MCF 10A (cell line): Measurements from ENCODE around the gene NDUFV1. TPM values are rescaled to one million over a fixed set of nuclear protein-coding genes. Genes with fewer than 3 reads are reported as not detected.
"Not testable (repeated sequence)": the region's sequence is repeated elsewhere in the genome, so short reads cannot be mapped to it uniquely, and the experiment has no call there.

ENCODE experiments used
- BruUV-seq: library from RNA; stranded (reverse); fragments of 400-500 nt; replicated peaks from 2 replicates; lab custom pipeline; 2021; lab: Mats Ljungman, UMichigan
- CTCF ChIA-PET: fragments of 300-600 bp; sonication (Branson Sonifier 250); formaldehyde crosslinking; extraction: SDS; loops from one replicate; lab custom pipeline; 2021; ENCODE audit warnings: antibody characterized with exemption, inconsistent platforms; lab: Yijun Ruan, JAX
- POLR2A ChIA-PET: fragments of 300-600, 350-650 bp; sonication (Branson Sonifier 250); formaldehyde crosslinking; extraction: SDS; loops from one replicate; lab custom pipeline; 2020; ENCODE audit warnings: antibody characterized with exemption, inconsistent platforms; lab: Yijun Ruan, JAX
- DNase-seq: peaks from one replicate; pipeline ENCODE4 v3.0.0-alpha.2; 2018; ENCODE audit not compliant: unreplicated experiment
- H3K27ac Mint-ChIP-seq: one replicate; pipeline ENCODE4 v1.8.0; 2022; ENCODE audit warnings: mild to moderate bottlenecking, low read depth, mixed read lengths; ENCODE audit not compliant: unreplicated experiment
- H3K27me3 Mint-ChIP-seq: one replicate; pipeline ENCODE4 v1.8.0; 2022; ENCODE audit warnings: mixed read lengths; ENCODE audit not compliant: insufficient read depth, unreplicated experiment
- H3K36me3 Mint-ChIP-seq: one replicate; pipeline ENCODE4 v1.8.0; 2022; ENCODE audit warnings: mild to moderate bottlenecking, moderate library complexity, mixed read lengths; ENCODE audit not compliant: insufficient read depth, unreplicated experiment
- H3K4me1 Mint-ChIP-seq: one replicate; pipeline ENCODE4 v1.8.0; 2022; ENCODE audit warnings: mixed read lengths; ENCODE audit not compliant: insufficient read depth, unreplicated experiment
- H3K4me3 Mint-ChIP-seq: one replicate; pipeline ENCODE4 v1.8.0; 2022; ENCODE audit warnings: mild to moderate bottlenecking, moderate library complexity, mixed read lengths; ENCODE audit not compliant: unreplicated experiment
- H3K9me3 Mint-ChIP-seq: one replicate; pipeline ENCODE4 v1.8.0; 2022; ENCODE audit warnings: mixed read lengths; ENCODE audit not compliant: unreplicated experiment
- CTCF ChIP-seq: fragments of 200-600 bp; IDR thresholded peaks from one replicate; pipeline ENCODE4 v1.8.0; 2022; ENCODE audit warnings: antibody characterized with exemption, mild to moderate bottlenecking; ENCODE audit not compliant: unreplicated experiment
- intact Hi-C: fragments of 100-400 bp; cut with micrococcal nuclease; formaldehyde crosslinking; loops from 2 replicates; pipeline ENCODE4 v1.14.1; 2022
- total RNA-seq: library from RNA; stranded (reverse); gene quantifications from 2 replicates; pipeline ENCODE4 v1.2.3, GENCODE V29; 2022

Gene NDUFV1
- total RNA-seq, 1 experiment from 2014 or later = 223 TPM

DNA sequence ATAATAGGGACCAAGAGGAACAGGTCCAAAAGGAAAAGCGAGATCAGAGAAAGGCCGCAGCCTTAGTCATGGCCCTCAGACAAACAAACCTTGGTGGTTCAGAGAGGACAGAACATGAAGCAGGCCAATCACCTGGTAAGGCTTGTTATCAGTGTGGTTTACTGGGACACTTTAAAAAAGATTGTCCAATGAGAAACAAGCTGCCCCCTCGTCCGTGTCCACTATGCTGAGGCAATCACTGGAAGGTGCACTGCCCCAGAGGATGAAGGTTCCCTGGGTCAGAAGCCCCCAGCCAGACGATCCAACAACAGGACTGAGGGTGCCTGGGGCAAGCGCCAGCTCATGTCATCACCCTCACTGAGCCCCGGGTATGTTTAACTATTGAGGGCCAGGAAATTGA, 16.2 kb downstream of the NDUFV1 start:
- POLR2A ChIA-PET, H3K4me1 Mint-ChIP-seq, H3K27me3 Mint-ChIP-seq, CTCF ChIA-PET, intact Hi-C loops, H3K27ac Mint-ChIP-seq, H3K9me3 Mint-ChIP-seq, DNase-seq, H3K36me3 Mint-ChIP-seq, H3K4me3 Mint-ChIP-seq, BruUV-seq: not testable (repeated sequence)

- intact Hi-C loops, POLR2A ChIA-PET, DNase-seq, CTCF ChIA-PET, BruUV-seq, H3K9me3 Mint-ChIP-seq, H3K4me1 Mint-ChIP-seq, H3K4me3 Mint-ChIP-seq, H3K36me3 Mint-ChIP-seq, H3K27me3 Mint-ChIP-seq, H3K27ac Mint-ChIP-seq: not testable (repeated sequence)
Observed at GRCh38 chr11:67623795-67624194, 17.1 kb downstream of the NDUFV1 start.

GRCh38 chr11:67626131-67626833, 19.5 kb downstream of the NDUFV1 start:
- BruUV-seq, H3K27ac Mint-ChIP-seq, DNase-seq, H3K27me3 Mint-ChIP-seq, H3K36me3 Mint-ChIP-seq, H3K4me3 Mint-ChIP-seq, H3K9me3 Mint-ChIP-seq, H3K4me1 Mint-ChIP-seq: not testable (repeated sequence)
- CTCF ChIA-PET = interaction anchor here (1.1 to 5.0 kb wide), 3 partner anchors 12 to 87 kb away, joined by 3 to 50 read pairs (median 12); no protein-coding TSS in a partner anchor
- intact Hi-C loops = loop anchor here (5.0 kb wide), 1 partner anchor 86 kb away; no protein-coding TSS in a partner anchor
- POLR2A ChIA-PET = interaction anchor here (1.0 kb wide), 1 partner anchor 180 kb away, joined by 4 read pairs; no protein-coding TSS in a partner anchor

DNA sequence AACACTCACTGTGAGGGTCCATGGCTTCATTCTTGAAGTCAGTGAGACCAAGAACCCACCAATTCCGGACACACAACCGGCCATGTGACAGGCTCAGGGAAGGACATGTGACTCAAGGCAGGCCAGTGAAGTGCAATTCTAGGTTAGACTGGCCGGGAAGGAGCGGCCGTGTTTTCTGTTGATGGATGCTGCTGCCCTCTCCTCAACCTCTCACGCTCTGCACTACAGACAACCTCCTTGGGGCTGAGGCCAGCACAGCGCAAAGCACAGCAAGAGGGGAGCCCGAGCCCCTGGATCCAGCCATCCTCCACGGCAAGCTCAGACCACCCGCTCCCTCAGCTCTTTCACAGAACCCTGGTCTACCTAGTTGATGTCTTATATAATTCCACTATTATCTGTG, 20.2 kb downstream of the NDUFV1 start:
- no TSS peak for BruUV-seq
- H3K36me3 Mint-ChIP-seq = no peaks in the 10 kb centered on the region
- H3K4me3 Mint-ChIP-seq = no peak overlapping the region
- H3K27ac Mint-ChIP-seq = no peak overlapping the region
- ChIA-PET CTCF (interaction anchor here (0.6 to 5.0 kb wide), 4 partner anchors 13 to 87 kb away, joined by 3 to 50 read pairs (median 8); no protein-coding TSS in a partner anchor), POLR2A (interaction anchor here (1.0 kb wide), 1 partner anchor 180 kb away, joined by 4 read pairs; no protein-coding TSS in a partner anchor)
- no peak for DNase-seq
- no peaks in the 10 kb centered on the region for H3K4me1 Mint-ChIP-seq
- intact Hi-C loops = loop anchor here (5.0 kb wide), 1 partner anchor 85 kb away; no protein-coding TSS in a partner anchor
- no peak for TF ChIP-seq CTCF
- H3K27me3 Mint-ChIP-seq = no peaks in the 10 kb centered on the region
- H3K9me3 Mint-ChIP-seq = no peaks in the 10 kb centered on the region

DNA sequence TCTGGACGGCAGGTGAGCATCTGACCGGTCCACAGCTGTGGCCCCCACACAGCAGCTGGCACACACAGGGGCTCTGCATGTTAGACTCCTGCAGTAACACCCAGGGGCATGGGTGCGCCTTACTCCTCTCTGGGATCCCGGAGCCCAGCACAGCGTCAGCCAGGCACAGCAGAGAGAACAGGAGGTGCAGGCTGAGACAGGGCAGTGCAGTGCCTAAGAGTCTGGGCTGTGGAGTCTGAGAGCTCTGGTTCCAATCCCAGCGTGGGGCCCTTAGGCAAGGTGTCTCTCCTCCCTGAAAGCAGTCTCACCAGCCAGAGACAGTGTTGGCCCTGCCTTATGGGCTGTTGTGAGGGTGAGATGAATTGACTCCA, 20.7 kb downstream of the NDUFV1 start:
- no peak for TF ChIP-seq CTCF
- Mint-ChIP-seq H3K4me3 (no peak overlapping the region), H3K9me3 (no peaks in the 10 kb centered on the region), H3K4me1 (no peaks in the 10 kb centered on the region), H3K27ac (no peak overlapping the region), H3K27me3 (no peaks in the 10 kb centered on the region), H3K36me3 (no peaks in the 10 kb centered on the region)
- intact Hi-C loops = loop anchor here (5.0 kb wide), 1 partner anchor 85 kb away; no protein-coding TSS in a partner anchor
- no TSS peak for BruUV-seq
- DNase-seq = no peak
- CTCF ChIA-PET = interaction anchor here (0.6 to 5.0 kb wide), 4 partner anchors 14 to 64 kb away, joined by 4 to 50 read pairs (median 8); no protein-coding TSS in a partner anchor
- POLR2A ChIA-PET = no interaction called here
